Astrocyte (in vitro differentiated cells and primary cell): Measurements from ENCODE around the gene TSPAN14.

Source experiments
- CTCF ChIP-seq: IDR thresholded peaks from 2 replicates; pipeline ENCODE4 v1.5.1; 2011; ENCODE audit warnings: low read depth, mild to moderate bottlenecking, inconsistent platforms, low read length, moderate library complexity; ENCODE audit not compliant: insufficient read depth
- EZH2 ChIP-seq: IDR thresholded peaks from 2 replicates; pipeline ENCODE4 v1.6.1; 2012; ENCODE audit warnings: mild to moderate bottlenecking, low read length, inconsistent platforms; ENCODE audit not compliant: insufficient read depth

DNA sequence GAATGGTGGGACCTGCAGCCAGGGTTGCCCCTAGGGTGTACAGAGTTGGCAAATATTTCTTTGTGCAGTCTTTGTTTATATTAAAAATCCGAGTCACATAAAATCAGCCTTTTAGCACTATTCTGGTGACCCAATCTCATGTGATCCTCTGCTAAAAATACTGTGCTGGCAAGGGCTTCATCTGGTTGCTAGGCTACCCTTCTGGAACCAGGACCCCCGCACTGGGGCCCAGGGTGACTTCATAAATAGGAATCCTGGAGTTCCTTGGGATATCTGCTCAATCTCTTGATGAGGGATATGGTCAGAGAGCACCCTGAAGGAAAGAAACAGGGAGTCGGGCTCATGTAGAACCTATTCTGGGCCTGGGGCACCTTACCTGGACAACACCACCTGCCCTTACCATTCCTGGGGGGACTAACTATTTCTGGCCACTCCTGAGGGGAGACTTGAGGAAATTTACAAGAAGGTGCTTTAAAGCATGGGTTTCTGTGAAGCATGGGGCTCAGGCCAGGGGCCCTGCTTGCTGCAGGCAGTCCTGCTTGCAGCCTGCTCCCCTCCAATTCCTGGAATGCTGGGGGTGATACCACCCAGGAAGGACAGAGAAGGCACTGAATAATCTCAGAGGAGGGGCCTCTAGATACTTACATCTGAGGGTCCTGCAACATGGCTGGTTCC, 128.3 kb downstream of the TSPAN14 start:
- TF ChIP-seq CTCF: no peak
- TF ChIP-seq EZH2: no peak
